Thoracic aorta (tissue), 2 donors: ENCODE measurements around the gene VIPR2. TPM values are rescaled to one million over a fixed set of nuclear protein-coding genes. Genes with fewer than 3 reads are reported as not detected.

Source experiments
- ATAC-seq: fragments of 150-250 bp; one replicate; pipeline ENCODE4 v1.8.0; 2017; ENCODE audit warnings: low read depth; ENCODE audit not compliant: insufficient number of reproducible peaks, low FRiP score
- DNase-seq: peaks from one replicate; pipeline ENCODE4 v3.0.0-alpha.2; 2020; ENCODE audit warnings: low spot score
- H3K27ac ChIP-seq, 2 donors: fragments of 200-600 bp; sonication (generic); 1 replicate in 1 of 2; 2 replicates in 1 of 2; pipeline ENCODE4 v1.5.1; 2016; ENCODE audit warnings: mild to moderate bottlenecking in 2 of 2, moderate library complexity in 2 of 2
- H3K27me3 ChIP-seq: fragments of 200-600 bp; sonication (generic); replicated peaks from 2 replicates; pipeline ENCODE4 v1.6.0; 2016; ENCODE audit warnings: mild to moderate bottlenecking; ENCODE audit not compliant: insufficient read depth
- H3K36me3 ChIP-seq: fragments of 200-600 bp; sonication (generic); one replicate; pipeline ENCODE4 v1.5.1; 2016
- H3K4me1 ChIP-seq, 2 donors: fragments of 200-600 bp; sonication (generic); 1 replicate in 1 of 2; 2 replicates in 1 of 2; pipeline versions ENCODE4 v1.5.1 to v1.6.0; 2016; ENCODE audit warnings: low read depth in 2 of 2, mild to moderate bottlenecking in 1 of 2; ENCODE audit not compliant: control insufficient read depth in 1 of 2
- H3K4me3 ChIP-seq: fragments of 200-600 bp; sonication (generic); 2 replicates; pipeline ENCODE4 v1.5.1; 2016; ENCODE audit warnings: mild to moderate bottlenecking
- H3K9me3 ChIP-seq: fragments of 200-600 bp; sonication (generic); 2 replicates; pipeline ENCODE4 v1.5.1; 2016
- total RNA-seq, 2 donors: library from RNA; depleted of rRNA; stranded (reverse); fragments of >200 nt; gene quantifications; one replicate each; pipeline versions ENCODE4 v1.1.0 to v1.2.3, GENCODE V29; 2016
- TF ChIP-seq, protein P1 (sequence below): fragments of 200-600 bp; sonication (generic); IDR thresholded peaks from one replicate; pipeline ENCODE4 v1.5.1; 2019; ENCODE audit warnings: antibody characterized with exemption

Gene VIPR2
- total RNA-seq, 2 donors from 2014 or later: 18.3 to 29.5 TPM

- no peaks in the 10 kb centered on the region for H3K9me3 ChIP-seq
- no peaks in the 10 kb centered on the region for H3K36me3 ChIP-seq
- H3K27ac ChIP-seq: no peak overlapping the region
- TF ChIP-seq, protein P1, sequence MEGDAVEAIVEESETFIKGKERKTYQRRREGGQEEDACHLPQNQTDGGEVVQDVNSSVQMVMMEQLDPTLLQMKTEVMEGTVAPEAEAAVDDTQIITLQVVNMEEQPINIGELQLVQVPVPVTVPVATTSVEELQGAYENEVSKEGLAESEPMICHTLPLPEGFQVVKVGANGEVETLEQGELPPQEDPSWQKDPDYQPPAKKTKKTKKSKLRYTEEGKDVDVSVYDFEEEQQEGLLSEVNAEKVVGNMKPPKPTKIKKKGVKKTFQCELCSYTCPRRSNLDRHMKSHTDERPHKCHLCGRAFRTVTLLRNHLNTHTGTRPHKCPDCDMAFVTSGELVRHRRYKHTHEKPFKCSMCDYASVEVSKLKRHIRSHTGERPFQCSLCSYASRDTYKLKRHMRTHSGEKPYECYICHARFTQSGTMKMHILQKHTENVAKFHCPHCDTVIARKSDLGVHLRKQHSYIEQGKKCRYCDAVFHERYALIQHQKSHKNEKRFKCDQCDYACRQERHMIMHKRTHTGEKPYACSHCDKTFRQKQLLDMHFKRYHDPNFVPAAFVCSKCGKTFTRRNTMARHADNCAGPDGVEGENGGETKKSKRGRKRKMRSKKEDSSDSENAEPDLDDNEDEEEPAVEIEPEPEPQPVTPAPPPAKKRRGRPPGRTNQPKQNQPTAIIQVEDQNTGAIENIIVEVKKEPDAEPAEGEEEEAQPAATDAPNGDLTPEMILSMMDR: no peak
- H3K4me3 ChIP-seq: no peak overlapping the region
- ATAC-seq (no peak), DNase-seq (no peak)
- H3K27me3 ChIP-seq: no peaks in the 10 kb centered on the region
- H3K4me1 ChIP-seq: no peaks in the 10 kb centered on the region
Observed at GRCh38 chr7:159121476-159121875, 23.2 kb downstream of the VIPR2 start.

DNA sequence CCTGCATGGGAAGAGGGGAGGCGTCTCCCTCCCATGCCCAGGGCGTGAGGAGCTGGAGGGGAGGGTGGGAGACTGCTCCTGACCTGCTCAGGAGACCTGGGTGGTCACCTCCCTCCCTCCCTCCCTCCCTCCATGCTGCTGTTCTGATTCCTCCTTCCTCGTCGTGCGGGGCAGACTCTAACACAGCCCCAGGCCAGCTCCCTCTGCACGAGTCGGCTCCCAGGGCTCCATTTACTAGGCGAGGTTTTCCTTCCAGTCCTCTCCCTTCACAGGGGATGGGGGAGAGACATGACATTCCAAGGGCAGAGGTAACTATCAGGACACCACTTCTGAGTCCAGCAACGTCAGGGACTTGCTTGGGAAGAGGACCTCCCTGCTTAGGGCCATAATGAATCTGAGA lies 23.6 kb downstream of the VIPR2 start:
- no peaks in the 10 kb centered on the region for H3K36me3 ChIP-seq
- H3K27ac ChIP-seq: no peak overlapping the region
- ATAC-seq (no peak), DNase-seq (no peak)
- TF ChIP-seq, protein P1: no peak
- no peak overlapping the region for H3K4me3 ChIP-seq
- no peaks in the 10 kb centered on the region for H3K9me3 ChIP-seq
- no peaks in the 10 kb centered on the region for H3K27me3 ChIP-seq
- peaks cover 0 to 4% of the 10 kb centered on the region in 2 donors for H3K4me1 ChIP-seq

GRCh38 chr7:159120540-159120919 lies 24.1 kb downstream of the VIPR2 start:
- no peaks in the 10 kb centered on the region for H3K36me3 ChIP-seq
- TF ChIP-seq, protein P1: no peak
- no peaks in the 10 kb centered on the region for H3K9me3 ChIP-seq
- ATAC-seq (no peak), DNase-seq (no peak)
- H3K27ac ChIP-seq: no peak overlapping the region
- peaks cover 0 to 9% of the 10 kb centered on the region in 2 donors for H3K4me1 ChIP-seq
- H3K27me3 ChIP-seq: no peaks in the 10 kb centered on the region
- H3K4me3 ChIP-seq: no peak overlapping the region

- no peak for DNase-seq
- no peaks in the 10 kb centered on the region for H3K27me3 ChIP-seq
- H3K27ac ChIP-seq: no peak overlapping the region
- no peak overlapping the region for H3K4me3 ChIP-seq
- no peaks in the 10 kb centered on the region for H3K36me3 ChIP-seq
- peaks cover 0 to 14% of the 10 kb centered on the region in 2 donors for H3K4me1 ChIP-seq
- ATAC-seq: no peak
- H3K9me3 ChIP-seq: no peaks in the 10 kb centered on the region
- TF ChIP-seq, protein P1: no peak
Observed at GRCh38 chr7:159119851-159120539, 24.7 kb downstream of the VIPR2 start.

DNA sequence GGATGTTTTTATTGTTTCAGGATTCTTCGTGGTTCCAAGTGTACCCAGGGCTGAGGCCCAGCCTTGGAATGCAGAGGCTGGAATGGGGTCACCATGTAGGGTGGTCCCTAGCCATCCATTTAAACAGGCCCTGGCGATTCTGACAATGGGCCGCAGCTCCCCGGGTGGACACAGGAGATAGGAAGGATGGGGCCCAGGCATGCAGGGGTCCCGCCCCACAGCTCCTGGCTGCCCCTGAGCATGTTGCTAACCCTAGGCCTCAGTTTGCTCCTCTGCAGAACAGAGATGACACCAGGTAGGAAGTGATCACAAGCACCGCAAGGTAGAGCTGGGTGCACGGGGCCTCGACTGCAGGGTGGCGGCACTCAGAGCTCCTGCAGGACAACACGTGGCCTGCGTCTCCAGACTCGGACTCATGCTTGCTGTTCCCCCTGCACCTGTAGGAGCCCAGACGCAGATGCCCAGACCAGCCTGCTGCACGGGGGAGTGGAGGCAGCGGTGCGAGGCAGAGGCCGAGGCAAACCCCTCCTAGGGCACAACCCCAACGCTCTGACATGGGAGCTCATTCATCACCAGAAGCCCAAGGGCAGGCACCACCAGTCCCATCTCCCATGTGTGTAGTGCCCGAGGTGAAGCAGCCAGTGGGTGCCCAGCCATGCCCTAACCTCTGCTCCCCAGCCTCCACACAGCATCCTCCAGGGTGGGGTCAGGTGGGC lies 25.5 kb downstream of the VIPR2 start:
- ATAC-seq (no peak), DNase-seq (no peak)
- TF ChIP-seq, protein P1: no peak
- no peaks in the 10 kb centered on the region for H3K9me3 ChIP-seq
- no peaks in the 10 kb centered on the region for H3K27me3 ChIP-seq
- H3K36me3 ChIP-seq: no peaks in the 10 kb centered on the region
- H3K4me1 ChIP-seq: peaks cover 0 to 17% of the 10 kb centered on the region in 2 donors
- H3K4me3 ChIP-seq: no peak overlapping the region
- no peak overlapping the region for H3K27ac ChIP-seq
